Right ventricle myocardium superior (tissue), 1 donor: ENCODE results near the gene CNPY4. TPM values are rescaled to one million over a fixed set of nuclear protein-coding genes. Genes with fewer than 3 reads are reported as not detected.
"Not testable (repeated sequence)": the region's sequence is repeated elsewhere in the genome, so short reads cannot be mapped to it uniquely, and the experiment has no call there.

ENCODE experiments used
- ATAC-seq: fragments of 200-7000 bp; cut with Tn5 transposase; one replicate; pipeline ENCODE4 v1.9.1; 2020; ENCODE audit warnings: mild to moderate bottlenecking; ENCODE audit not compliant: poor library complexity
- DNase-seq: peaks from one replicate; pipeline ENCODE4 v3.0.0-alpha.2; 2020
- intact Hi-C: fragments of 100-400 bp; cut with DNase I; formaldehyde crosslinking; loops from one replicate; pipeline ENCODE4 v1.11.2; 2022
- total RNA-seq: library from RNA; stranded (reverse); fragmentation: NEBNext Ultra II Directional; extraction: Animal tissue kit (Norgen Biotek cat#: 25700); gene quantifications from one replicate; pipeline ENCODE4 v1.2.1, GENCODE V29; 2021
- donor health status: DM: no; HTN: yes; CAD: no; lungs with severe emphysema.

Gene CNPY4
- total RNA-seq, 1 donor from 2014 or later = 9.5 TPM

- intact Hi-C loops = loop anchor here (10.0 kb wide), 1 partner anchor 84 kb away; the partner anchor contains the start of gene PVRIG
- DNase-seq (peak; percentile 87), ATAC-seq (no peak)
Observed at GRCh38 chr7:100130608-100131453, 11.4 kb downstream of the CNPY4 start.

- no peak for DNase-seq
- intact Hi-C loops = loop anchor here (10.0 kb wide), 1 partner anchor 83 kb away; the partner anchor contains the start of gene PVRIG
- no peak for ATAC-seq
Observed at GRCh38 chr7:100132126-100132525, 12.7 kb downstream of the CNPY4 start.

- intact Hi-C loops = loop anchor here (10.0 kb wide), 1 partner anchor 82 kb away; the partner anchor contains the start of gene PVRIG
- peak; percentile 62 for DNase-seq
Observed at GRCh38 chr7:100132697-100133151, 13.3 kb downstream of the CNPY4 start.

GRCh38 chr7:100137851-100138760 is 18.7 kb downstream of the CNPY4 start:
- ATAC-seq = no peak
- intact Hi-C loops = loop anchor here (10.0 kb wide), 1 partner anchor 77 kb away; the partner anchor contains the start of gene PVRIG
- DNase-seq = no peak

More at GRCh38 chr7:100132697-100133151, 13.3 kb downstream of the CNPY4 start:
- peak; percentile 76 for ATAC-seq

- DNase-seq (no peak), ATAC-seq (no peak)
- intact Hi-C loops = no loop called here
Observed at GRCh38 chr7:100141555-100141949, 22.1 kb downstream of the CNPY4 start.

GRCh38 chr7:100142461-100142860 is 23.0 kb downstream of the CNPY4 start:
- intact Hi-C loops = no loop called here
- ATAC-seq = no peak
- no peak for DNase-seq

- ATAC-seq, intact Hi-C loops, DNase-seq: not testable (repeated sequence)
Observed at GRCh38 chr7:100146350-100146749, 26.9 kb downstream of the CNPY4 start.

GRCh38 chr7:100147278-100147677 is 27.8 kb downstream of the CNPY4 start:
- ATAC-seq (no peak), DNase-seq (no peak)
- intact Hi-C loops = no loop called here

GRCh38 chr7:100148225-100148558 is 28.8 kb downstream of the CNPY4 start:
- ATAC-seq = no peak
- intact Hi-C loops = no loop called here
- no peak for DNase-seq

- intact Hi-C loops = no loop called here
- DNase-seq = peak; percentile 99
- peak; percentile 98 for ATAC-seq
Observed at GRCh38 chr7:100148559-100149328, 29.3 kb downstream of the CNPY4 start, which contains the start of gene LAMTOR4. Gene LAMTOR4, plus strand, starts transcription at chr7:100148918. Its CDS starts 55 bp downstream, at chr7:100148973.

GRCh38 chr7:100152404-100152803 is 33.0 kb downstream of the CNPY4 start:
- DNase-seq = no peak
- intact Hi-C loops = no loop called here
- no peak for ATAC-seq

GRCh38 chr7:100152937-100153666 is 33.7 kb downstream of the CNPY4 start:
- ATAC-seq (no peak), DNase-seq (no peak)
- intact Hi-C loops = no loop called here

- intact Hi-C loops = no loop called here
- ATAC-seq (no peak), DNase-seq (no peak)
Observed at GRCh38 chr7:100153708-100154535, 34.5 kb downstream of the CNPY4 start.

- intact Hi-C loops = no loop called here
- DNase-seq = no peak
Observed at GRCh38 chr7:100154651-100155491, 35.4 kb downstream of the CNPY4 start.

GRCh38 chr7:100155553-100156317 is 36.3 kb downstream of the CNPY4 start:
- intact Hi-C loops = no loop called here
- ATAC-seq = no peak

More at GRCh38 chr7:100154651-100155491, 35.4 kb downstream of the CNPY4 start:
- ATAC-seq = no peak

More at GRCh38 chr7:100155553-100156317, 36.3 kb downstream of the CNPY4 start:
- DNase-seq = no peak
